Liver (tissue), 9 donors: ENCODE results near the gene MAP6. TPM values are rescaled to one million over a fixed set of nuclear protein-coding genes. Genes with fewer than 3 reads are reported as not detected.

Experiments used
- DNase-seq: peaks from one replicate; pipeline ENCODE4 v3.0.0-alpha.2; 2017; ENCODE audit warnings: low spot score
- H3K27ac ChIP-seq, 2 donors: one replicate each; pipeline ENCODE4 v1.7.0; 2013; ENCODE audit warnings: inconsistent platforms in 2 of 2, low read length in 2 of 2, control low read depth in 1 of 2, low read depth in 1 of 2, mild to moderate bottlenecking in 1 of 2
- H3K27me3 ChIP-seq, 4 donors: one replicate each; pipeline versions ENCODE4 v1.6.1 to v1.7.0; 2013; ENCODE audit warnings: low read length in 3 of 4, inconsistent platforms in 1 of 4, mild to moderate bottlenecking in 1 of 4, moderate library complexity in 1 of 4; ENCODE audit not compliant: control insufficient read depth in 4 of 4, insufficient read depth in 4 of 4
- H3K36me3 ChIP-seq, 4 donors: one replicate each; pipeline versions ENCODE4 v1.6.1 to v1.7.0; 2013; ENCODE audit warnings: low read length in 3 of 4, mild to moderate bottlenecking in 3 of 4, low read depth in 1 of 4, moderate library complexity in 1 of 4; ENCODE audit not compliant: control insufficient read depth in 4 of 4, insufficient read depth in 3 of 4
- H3K4me1 ChIP-seq, 4 donors: one replicate each; pipeline versions ENCODE4 v1.6.1 to v1.7.0; 2013; ENCODE audit warnings: low read length in 3 of 4, mild to moderate bottlenecking in 3 of 4, moderate library complexity in 1 of 4; ENCODE audit not compliant: control insufficient read depth in 4 of 4, insufficient read depth in 4 of 4
- H3K4me3 ChIP-seq, 3 donors: one replicate each; pipeline versions ENCODE4 v1.6.1 to v1.7.0; 2013; ENCODE audit warnings: low read length in 3 of 3, control low read depth in 1 of 3, low read depth in 1 of 3, mild to moderate bottlenecking in 1 of 3
- H3K9ac ChIP-seq, 2 donors: one replicate each; pipeline ENCODE4 v1.7.0; 2013; ENCODE audit warnings: low read length in 2 of 2, mild to moderate bottlenecking in 2 of 2, moderate library complexity in 2 of 2, control low read depth in 1 of 2, low read depth in 1 of 2
- H3K9me3 ChIP-seq, 4 donors: one replicate each; pipeline versions ENCODE4 v1.6.1 to v1.7.0; 2013; ENCODE audit warnings: low read length in 3 of 4; ENCODE audit not compliant: control insufficient read depth in 4 of 4
- EGR1 ChIP-seq, 2 donors: IDR thresholded peaks; 2 replicates each; pipeline ENCODE4 v1.6.1; 2016 to 2018; ENCODE audit warnings: antibody characterized with exemption in 2 of 2, low read depth in 2 of 2
- FOXA1 ChIP-seq: IDR thresholded peaks from 2 replicates; pipeline ENCODE4 v1.6.1; 2016; ENCODE audit warnings: antibody characterized with exemption
- FOXA2 ChIP-seq: IDR thresholded peaks from 2 replicates; pipeline ENCODE4 v1.6.1; 2016; ENCODE audit warnings: antibody characterized with exemption
- GABPA ChIP-seq, 2 donors: IDR thresholded peaks in 1 of 2; conservative IDR thresholded peaks in 1 of 2; 2 replicates each; pipeline ENCODE4 v1.6.1; 2016; ENCODE audit warnings: antibody characterized with exemption in 2 of 2, mild to moderate bottlenecking in 1 of 2, moderate library complexity in 1 of 2
- HNF4A ChIP-seq, 2 donors: conservative IDR thresholded peaks; 2 replicates each; pipeline ENCODE4 v1.6.1; 2016; ENCODE audit warnings: antibody characterized with exemption in 2 of 2, mild to moderate bottlenecking in 2 of 2
- HNF4G ChIP-seq: IDR thresholded peaks from 2 replicates; pipeline ENCODE4 v1.6.1; 2016; ENCODE audit warnings: antibody characterized with exemption
- JUND ChIP-seq, 2 donors: IDR thresholded peaks; 2 replicates each; pipeline ENCODE4 v1.6.1; 2016; ENCODE audit warnings: antibody characterized with exemption in 2 of 2
- NR2F2 ChIP-seq: IDR thresholded peaks from 2 replicates; pipeline ENCODE4 v1.6.1; 2016; ENCODE audit warnings: antibody characterized with exemption
- RAD21 ChIP-seq, 2 donors: IDR thresholded peaks; 2 replicates each; pipeline ENCODE4 v1.6.1; 2016; ENCODE audit warnings: antibody characterized with exemption in 2 of 2, mild to moderate bottlenecking in 2 of 2
- RXRA ChIP-seq, 2 donors: IDR thresholded peaks; 2 replicates each; pipeline ENCODE4 v1.6.1; 2017 to 2018; ENCODE audit warnings: antibody characterized with exemption in 2 of 2, mild to moderate bottlenecking in 1 of 2
- SP1 ChIP-seq: IDR thresholded peaks from 2 replicates; pipeline ENCODE4 v1.6.1; 2018; ENCODE audit warnings: antibody characterized with exemption, mild to moderate bottlenecking
- TAF1 ChIP-seq: conservative IDR thresholded peaks from 2 replicates; pipeline ENCODE4 v1.6.1; 2016; ENCODE audit warnings: antibody characterized with exemption, mild to moderate bottlenecking
- YY1 ChIP-seq: IDR thresholded peaks from 2 replicates; pipeline ENCODE4 v1.6.1; 2016; ENCODE audit warnings: antibody characterized with exemption, mild to moderate bottlenecking
- WGBS: extraction: QIAGEN DNeasy Blood & Tissue Kit; methylation state at CpG from one replicate; pipeline ENCODE4 v1.1.7; 2013; 5-methylcytosine and 5-hydroxymethylcytosine counted together
- polyA plus RNA-seq, 2 donors: library from polyadenylated mRNA; stranded (reverse) in 1 of 2; unstranded in 1 of 2; fragments of 200-250 nt in 1 of 2; fragments of >200 nt in 1 of 2; fragmentation: Nextera tagmentation in 1 of 2; extraction: Ambion mirVana in 1 of 2; gene quantifications; one replicate each; pipeline versions ENCODE4 v1.2.1 to v1.2.3, GENCODE V29; 2013 to 2015
- total RNA-seq, 2 donors: library from RNA; depleted of rRNA; stranded (reverse); fragments of >200 nt; gene quantifications; one replicate each; pipeline ENCODE4 v1.2.3, GENCODE V29; 2014
- TF ChIP-seq, protein P1 (sequence below): IDR thresholded peaks from 2 replicates; pipeline ENCODE4 v1.6.1; 2016; ENCODE audit warnings: antibody characterized with exemption
- TF ChIP-seq, protein P2 (sequence below): IDR thresholded peaks from 2 replicates; pipeline ENCODE4 v1.6.1; 2016; ENCODE audit warnings: antibody characterized with exemption
- TF ChIP-seq, protein P3 (sequence below): fragments of 150-350 bp; IDR thresholded peaks from 2 replicates; pipeline ENCODE4 v1.5.1; 2017; ENCODE audit warnings: improper control_type of control experiment, low read depth, low read length; ENCODE audit not compliant: missing input control
- TF ChIP-seq, protein P4 (sequence below): IDR thresholded peaks from 2 replicates; pipeline ENCODE4 v1.6.1; 2016; ENCODE audit warnings: antibody characterized with exemption, mild to moderate bottlenecking
- TF ChIP-seq, protein P5 (sequence below): IDR thresholded peaks from 2 replicates; pipeline ENCODE4 v1.6.1; 2016; ENCODE audit warnings: antibody characterized with exemption
- donor health status: healthy.
- donor health status: healthy.
- donor health status: healthy.
- donor health status: healthy.
- donor health status: healthy.

The MAP6 gene
- total and polyA plus RNA-seq, 4 donors = 0.22 to 0.36 (median 0.24) TPM

DNA sequence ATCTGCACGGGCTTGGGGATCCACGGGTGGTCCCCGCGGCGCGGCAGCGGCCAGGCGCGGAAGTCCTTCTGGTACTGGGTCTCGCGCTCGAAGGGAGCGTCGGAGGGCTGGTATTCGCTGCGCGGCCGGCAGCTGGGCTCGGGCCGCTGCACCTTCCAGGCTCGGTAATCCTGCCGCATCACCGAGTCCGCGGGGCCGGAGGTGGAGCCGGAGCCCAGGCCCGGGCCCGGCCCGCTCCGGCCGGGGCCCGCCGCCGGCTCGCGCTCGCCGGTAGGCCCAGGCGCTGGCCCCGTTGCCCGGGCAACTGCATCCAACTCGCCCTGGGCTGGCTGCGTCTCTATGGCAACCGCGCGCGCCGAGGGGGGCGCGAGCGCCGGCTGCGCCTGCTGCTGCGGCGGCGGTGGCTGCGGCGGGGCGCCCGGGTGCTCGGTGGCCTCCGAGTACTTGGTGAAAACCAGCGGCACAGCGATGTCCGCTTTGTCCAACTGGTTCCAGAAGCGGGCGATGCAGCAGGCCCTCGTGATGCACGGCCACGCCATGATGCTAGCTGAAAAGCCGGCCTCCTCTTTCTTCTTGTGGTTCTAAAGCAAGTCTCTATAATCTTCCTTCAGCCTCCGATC is 897 bp downstream of the MAP6 start:
- peak overlapping the region in 2 of 3 donors; percentile 56 to 65 for H3K4me3 ChIP-seq
- H3K9me3 ChIP-seq = no peaks in the 10 kb centered on the region
- H3K27me3 ChIP-seq = peaks cover 0 to 2% (median under 1%) of the 10 kb centered on the region in 4 donors
- TF ChIP-seq RXRA (IDR thresholded peaks at IDR 0.05) = no peak
- no peak for TF ChIP-seq FOXA1
- no peak for TF ChIP-seq JUND (IDR thresholded peaks at IDR 0.05)
- no peak for TF ChIP-seq YY1
- no peak for TF ChIP-seq NR2F2
- TF ChIP-seq SP1 = no peak
- H3K4me1 ChIP-seq = peaks cover 9 to 20% (median 14%) of the 10 kb centered on the region in 4 donors
- DNase-seq = no peak
- no peaks in the 10 kb centered on the region for H3K36me3 ChIP-seq
- H3K9ac ChIP-seq = no peak overlapping the region
- H3K27ac ChIP-seq = no peak overlapping the region
- WGBS = 4% methylated on average over 73 of the region's 73 CpGs

DNA sequence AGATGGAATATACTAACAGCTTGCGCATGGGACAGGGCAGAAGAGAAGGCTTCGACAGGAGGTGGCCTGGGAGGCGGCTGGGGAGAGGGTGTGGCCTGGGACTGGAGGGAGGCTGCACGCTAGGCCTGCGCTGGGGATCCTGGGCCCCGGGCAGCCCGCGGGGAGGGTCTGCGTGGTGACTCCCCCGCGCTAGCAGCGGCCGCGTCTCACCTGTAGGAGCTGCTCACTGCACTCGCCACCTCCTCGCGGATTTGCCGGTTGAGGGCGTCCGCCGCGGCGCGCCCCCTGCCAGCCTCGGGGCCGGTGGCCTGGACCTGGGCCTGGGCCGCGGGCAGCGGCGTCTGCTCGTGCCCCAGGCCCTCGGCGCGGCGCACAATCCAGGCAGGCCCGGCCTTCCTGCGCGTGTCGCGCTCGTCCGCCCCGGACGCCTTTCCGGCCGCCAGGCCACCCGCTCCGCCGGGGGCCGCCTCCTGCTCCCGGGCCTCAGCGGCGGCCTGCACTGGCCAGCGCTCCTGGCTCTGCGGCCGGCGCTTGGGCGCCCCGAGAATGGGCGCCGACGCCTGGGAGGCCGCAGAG is 1.5 kb downstream of the MAP6 start:
- WGBS = 2% methylated on average over 63 of the region's 63 CpGs
- no peaks in the 10 kb centered on the region for H3K9me3 ChIP-seq
- no peaks in the 10 kb centered on the region for H3K36me3 ChIP-seq
- TF ChIP-seq RAD21 (IDR thresholded peaks at IDR 0.05) (no peak), SP1 (no peak), FOXA1 (no peak), EGR1 (IDR thresholded peaks at IDR 0.05; ENCODE audit: low read depth in 2 of 2) (no peak), HNF4A (conservative IDR thresholded peaks at IDR 0.05) (no peak), JUND (IDR thresholded peaks at IDR 0.05) (no peak), NR2F2 (no peak), GABPA (IDR thresholded peaks at IDR 0.05 in 1 of 2, conservative IDR thresholded peaks at IDR 0.05 in 1 of 2) (no peak), HNF4G (no peak), FOXA2 (no peak), TAF1 (no peak), RXRA (IDR thresholded peaks at IDR 0.05) (no peak), YY1 (no peak)
- TF ChIP-seq, protein P1, sequence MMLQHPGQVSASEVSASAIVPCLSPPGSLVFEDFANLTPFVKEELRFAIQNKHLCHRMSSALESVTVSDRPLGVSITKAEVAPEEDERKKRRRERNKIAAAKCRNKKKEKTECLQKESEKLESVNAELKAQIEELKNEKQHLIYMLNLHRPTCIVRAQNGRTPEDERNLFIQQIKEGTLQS = no peak
- TF ChIP-seq, protein P2, sequence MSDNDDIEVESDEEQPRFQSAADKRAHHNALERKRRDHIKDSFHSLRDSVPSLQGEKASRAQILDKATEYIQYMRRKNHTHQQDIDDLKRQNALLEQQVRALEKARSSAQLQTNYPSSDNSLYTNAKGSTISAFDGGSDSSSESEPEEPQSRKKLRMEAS = no peak
- TF ChIP-seq, protein P3, sequence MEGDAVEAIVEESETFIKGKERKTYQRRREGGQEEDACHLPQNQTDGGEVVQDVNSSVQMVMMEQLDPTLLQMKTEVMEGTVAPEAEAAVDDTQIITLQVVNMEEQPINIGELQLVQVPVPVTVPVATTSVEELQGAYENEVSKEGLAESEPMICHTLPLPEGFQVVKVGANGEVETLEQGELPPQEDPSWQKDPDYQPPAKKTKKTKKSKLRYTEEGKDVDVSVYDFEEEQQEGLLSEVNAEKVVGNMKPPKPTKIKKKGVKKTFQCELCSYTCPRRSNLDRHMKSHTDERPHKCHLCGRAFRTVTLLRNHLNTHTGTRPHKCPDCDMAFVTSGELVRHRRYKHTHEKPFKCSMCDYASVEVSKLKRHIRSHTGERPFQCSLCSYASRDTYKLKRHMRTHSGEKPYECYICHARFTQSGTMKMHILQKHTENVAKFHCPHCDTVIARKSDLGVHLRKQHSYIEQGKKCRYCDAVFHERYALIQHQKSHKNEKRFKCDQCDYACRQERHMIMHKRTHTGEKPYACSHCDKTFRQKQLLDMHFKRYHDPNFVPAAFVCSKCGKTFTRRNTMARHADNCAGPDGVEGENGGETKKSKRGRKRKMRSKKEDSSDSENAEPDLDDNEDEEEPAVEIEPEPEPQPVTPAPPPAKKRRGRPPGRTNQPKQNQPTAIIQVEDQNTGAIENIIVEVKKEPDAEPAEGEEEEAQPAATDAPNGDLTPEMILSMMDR = no peak
- TF ChIP-seq, protein P4, sequence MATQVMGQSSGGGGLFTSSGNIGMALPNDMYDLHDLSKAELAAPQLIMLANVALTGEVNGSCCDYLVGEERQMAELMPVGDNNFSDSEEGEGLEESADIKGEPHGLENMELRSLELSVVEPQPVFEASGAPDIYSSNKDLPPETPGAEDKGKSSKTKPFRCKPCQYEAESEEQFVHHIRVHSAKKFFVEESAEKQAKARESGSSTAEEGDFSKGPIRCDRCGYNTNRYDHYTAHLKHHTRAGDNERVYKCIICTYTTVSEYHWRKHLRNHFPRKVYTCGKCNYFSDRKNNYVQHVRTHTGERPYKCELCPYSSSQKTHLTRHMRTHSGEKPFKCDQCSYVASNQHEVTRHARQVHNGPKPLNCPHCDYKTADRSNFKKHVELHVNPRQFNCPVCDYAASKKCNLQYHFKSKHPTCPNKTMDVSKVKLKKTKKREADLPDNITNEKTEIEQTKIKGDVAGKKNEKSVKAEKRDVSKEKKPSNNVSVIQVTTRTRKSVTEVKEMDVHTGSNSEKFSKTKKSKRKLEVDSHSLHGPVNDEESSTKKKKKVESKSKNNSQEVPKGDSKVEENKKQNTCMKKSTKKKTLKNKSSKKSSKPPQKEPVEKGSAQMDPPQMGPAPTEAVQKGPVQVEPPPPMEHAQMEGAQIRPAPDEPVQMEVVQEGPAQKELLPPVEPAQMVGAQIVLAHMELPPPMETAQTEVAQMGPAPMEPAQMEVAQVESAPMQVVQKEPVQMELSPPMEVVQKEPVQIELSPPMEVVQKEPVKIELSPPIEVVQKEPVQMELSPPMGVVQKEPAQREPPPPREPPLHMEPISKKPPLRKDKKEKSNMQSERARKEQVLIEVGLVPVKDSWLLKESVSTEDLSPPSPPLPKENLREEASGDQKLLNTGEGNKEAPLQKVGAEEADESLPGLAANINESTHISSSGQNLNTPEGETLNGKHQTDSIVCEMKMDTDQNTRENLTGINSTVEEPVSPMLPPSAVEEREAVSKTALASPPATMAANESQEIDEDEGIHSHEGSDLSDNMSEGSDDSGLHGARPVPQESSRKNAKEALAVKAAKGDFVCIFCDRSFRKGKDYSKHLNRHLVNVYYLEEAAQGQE = no peak
- TF ChIP-seq, protein P5, sequence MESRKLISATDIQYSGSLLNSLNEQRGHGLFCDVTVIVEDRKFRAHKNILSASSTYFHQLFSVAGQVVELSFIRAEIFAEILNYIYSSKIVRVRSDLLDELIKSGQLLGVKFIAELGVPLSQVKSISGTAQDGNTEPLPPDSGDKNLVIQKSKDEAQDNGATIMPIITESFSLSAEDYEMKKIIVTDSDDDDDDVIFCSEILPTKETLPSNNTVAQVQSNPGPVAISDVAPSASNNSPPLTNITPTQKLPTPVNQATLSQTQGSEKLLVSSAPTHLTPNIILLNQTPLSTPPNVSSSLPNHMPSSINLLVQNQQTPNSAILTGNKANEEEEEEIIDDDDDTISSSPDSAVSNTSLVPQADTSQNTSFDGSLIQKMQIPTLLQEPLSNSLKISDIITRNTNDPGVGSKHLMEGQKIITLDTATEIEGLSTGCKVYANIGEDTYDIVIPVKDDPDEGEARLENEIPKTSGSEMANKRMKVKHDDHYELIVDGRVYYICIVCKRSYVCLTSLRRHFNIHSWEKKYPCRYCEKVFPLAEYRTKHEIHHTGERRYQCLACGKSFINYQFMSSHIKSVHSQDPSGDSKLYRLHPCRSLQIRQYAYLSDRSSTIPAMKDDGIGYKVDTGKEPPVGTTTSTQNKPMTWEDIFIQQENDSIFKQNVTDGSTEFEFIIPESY = no peak
- H3K27ac ChIP-seq = no peak overlapping the region
- DNase-seq = no peak
- H3K4me3 ChIP-seq = peak overlapping the region in 2 of 3 donors; percentile 56 to 65
- peaks cover 9 to 20% (median 14%) of the 10 kb centered on the region in 4 donors for H3K4me1 ChIP-seq
- H3K9ac ChIP-seq = no peak overlapping the region
- H3K27me3 ChIP-seq = peaks cover 0 to 2% (median under 1%) of the 10 kb centered on the region in 4 donors
